Measurements from ENCODE around the gene TGM5.

DNA sequence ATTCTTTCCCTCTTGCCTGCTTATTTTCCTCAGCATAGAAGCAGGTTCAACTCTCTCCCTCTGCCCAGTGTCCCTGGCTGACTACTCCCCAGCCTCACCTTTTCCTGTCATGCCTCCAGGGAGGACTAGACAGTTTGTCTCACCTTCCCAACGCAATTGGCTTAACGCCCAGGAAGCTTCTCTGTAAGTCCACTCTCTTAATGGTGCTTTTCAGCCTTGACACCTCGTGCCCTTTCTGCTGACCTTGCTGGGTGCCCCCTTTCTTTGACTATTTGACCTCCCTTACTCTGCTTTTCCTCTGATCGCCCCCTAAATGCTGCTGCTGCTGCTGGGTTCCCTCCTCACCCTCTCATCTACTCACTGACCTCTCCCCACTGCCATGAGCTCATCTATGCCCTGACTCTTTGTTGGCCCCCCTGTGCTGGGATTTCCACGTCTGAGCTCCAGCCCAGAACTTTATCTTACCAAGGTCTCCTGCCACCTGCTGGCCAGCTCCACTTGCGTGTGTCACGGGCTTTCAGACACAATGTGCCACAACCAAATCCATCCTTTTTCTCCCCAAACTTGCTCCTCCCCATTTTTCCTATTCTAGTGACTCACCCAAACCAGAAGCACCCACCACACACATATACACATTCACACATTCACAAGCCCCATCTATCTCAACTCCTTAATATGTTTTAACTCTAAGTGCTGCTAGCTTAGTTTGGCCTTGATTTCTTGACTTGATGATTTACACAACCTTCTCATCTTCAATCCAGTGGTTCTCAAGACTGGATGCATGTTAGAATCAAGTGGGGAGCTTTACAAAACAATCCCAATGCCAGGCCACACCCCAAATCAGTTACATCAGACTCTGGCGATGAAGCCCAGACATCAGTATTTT, 62.5 kb downstream of the TGM5 start:
- TF ChIP-seq, protein P1, sequence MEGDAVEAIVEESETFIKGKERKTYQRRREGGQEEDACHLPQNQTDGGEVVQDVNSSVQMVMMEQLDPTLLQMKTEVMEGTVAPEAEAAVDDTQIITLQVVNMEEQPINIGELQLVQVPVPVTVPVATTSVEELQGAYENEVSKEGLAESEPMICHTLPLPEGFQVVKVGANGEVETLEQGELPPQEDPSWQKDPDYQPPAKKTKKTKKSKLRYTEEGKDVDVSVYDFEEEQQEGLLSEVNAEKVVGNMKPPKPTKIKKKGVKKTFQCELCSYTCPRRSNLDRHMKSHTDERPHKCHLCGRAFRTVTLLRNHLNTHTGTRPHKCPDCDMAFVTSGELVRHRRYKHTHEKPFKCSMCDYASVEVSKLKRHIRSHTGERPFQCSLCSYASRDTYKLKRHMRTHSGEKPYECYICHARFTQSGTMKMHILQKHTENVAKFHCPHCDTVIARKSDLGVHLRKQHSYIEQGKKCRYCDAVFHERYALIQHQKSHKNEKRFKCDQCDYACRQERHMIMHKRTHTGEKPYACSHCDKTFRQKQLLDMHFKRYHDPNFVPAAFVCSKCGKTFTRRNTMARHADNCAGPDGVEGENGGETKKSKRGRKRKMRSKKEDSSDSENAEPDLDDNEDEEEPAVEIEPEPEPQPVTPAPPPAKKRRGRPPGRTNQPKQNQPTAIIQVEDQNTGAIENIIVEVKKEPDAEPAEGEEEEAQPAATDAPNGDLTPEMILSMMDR (IDR thresholded peaks at IDR 0.05; ENCODE audit: low read depth, low read length, poor library complexity, severe bottlenecking), result peak; percentile 89
- TF ChIP-seq EZH2phosphoT487 (IDR thresholded peaks at IDR 0.05; ENCODE audit: borderline replicate concordance, low read length), result no peak

Measured in DOHH2 (cell line).